ENCODE measurements around the gene SEMA3F. TPM values are rescaled to one million over a fixed set of nuclear protein-coding genes. Genes with fewer than 3 reads are reported as not detected.
A peak's percentile ranks its signal among the peaks of the same experiment; 100 is the strongest.
"Not testable (repeated sequence)": the region's sequence is repeated elsewhere in the genome, so short reads cannot be mapped to it uniquely, and the experiment has no call there.

SEMA3F gene
- total and polyA plus RNA-seq, 2 experiments from 2014 or later, result 21.8 to 27.6 TPM

DNA sequence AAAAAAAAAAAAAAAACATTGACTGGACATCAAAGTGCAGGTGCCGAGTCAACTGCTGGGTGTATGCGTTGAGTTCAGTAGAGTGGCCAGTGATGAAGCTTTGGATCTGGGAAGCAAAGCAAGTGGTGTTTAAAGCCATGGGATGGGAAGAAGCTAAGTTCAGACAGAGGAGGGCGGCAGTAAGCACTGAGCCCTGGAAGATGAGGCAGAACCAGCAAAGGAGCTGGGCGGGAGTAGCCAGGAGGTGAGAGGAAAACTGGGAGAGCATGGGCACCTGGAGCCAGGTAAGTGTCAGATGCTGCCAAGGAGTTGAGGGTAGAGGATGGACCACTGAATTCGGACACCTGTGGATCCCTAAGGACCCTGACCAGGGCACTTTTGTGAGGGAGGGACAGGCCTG lies 69.5 kb downstream of the SEMA3F start:
- TF ChIP-seq CTCF (IDR thresholded peaks at IDR 0.05; ENCODE audit: low read depth, low read length), result no peak
- H3K9me3 ChIP-seq (ENCODE audit: low read depth), result no peaks in the 10 kb centered on the region
- no peak for DNase-seq (ENCODE audit: low read depth in 1 of 2, low spot score in 1 of 2)
- H3K4me3 ChIP-seq, result no peak overlapping the region
- no peak overlapping the region for H3K27ac ChIP-seq
- no peaks in the 10 kb centered on the region for H3K36me3 ChIP-seq
- peaks cover 10% of the 10 kb centered on the region for H3K4me1 ChIP-seq (ENCODE audit: low read depth)
- H3K27me3 ChIP-seq, result no peaks in the 10 kb centered on the region

- Histone ChIP-seq H3K27me3 (no peaks in the 10 kb centered on the region), H3K9me3 (ENCODE audit: low read depth) (no peaks in the 10 kb centered on the region), H3K4me1 (ENCODE audit: low read depth) (peaks cover 10% of the 10 kb centered on the region), H3K36me3 (no peaks in the 10 kb centered on the region), H3K27ac (no peak overlapping the region), H3K4me3 (peak overlapping the region; percentile 49)
- no peak for TF ChIP-seq CTCF (IDR thresholded peaks at IDR 0.05; ENCODE audit: low read depth, low read length)
- DNase-seq (ENCODE audit: low read depth in 1 of 2, low spot score in 1 of 2), result peak; percentile 43 to 49
Observed at GRCh38 chr3:50226888-50227389, 71.8 kb downstream of the SEMA3F start.

GRCh38 chr3:50227390-50228183 lies 72.5 kb downstream of the SEMA3F start:
- Histone ChIP-seq H3K4me1 (ENCODE audit: low read depth) (peaks cover 10% of the 10 kb centered on the region), H3K36me3 (no peaks in the 10 kb centered on the region), H3K9me3 (ENCODE audit: low read depth) (no peaks in the 10 kb centered on the region), H3K27me3 (no peaks in the 10 kb centered on the region), H3K4me3 (peak overlapping the region; percentile 49), H3K27ac (peak overlapping the region; percentile 74)
- TF ChIP-seq CTCF (IDR thresholded peaks at IDR 0.05; ENCODE audit: low read depth, low read length), result peak; percentile 63
- DNase-seq (ENCODE audit: low read depth in 1 of 2, low spot score in 1 of 2), result peak; percentile 92 to 95

DNA sequence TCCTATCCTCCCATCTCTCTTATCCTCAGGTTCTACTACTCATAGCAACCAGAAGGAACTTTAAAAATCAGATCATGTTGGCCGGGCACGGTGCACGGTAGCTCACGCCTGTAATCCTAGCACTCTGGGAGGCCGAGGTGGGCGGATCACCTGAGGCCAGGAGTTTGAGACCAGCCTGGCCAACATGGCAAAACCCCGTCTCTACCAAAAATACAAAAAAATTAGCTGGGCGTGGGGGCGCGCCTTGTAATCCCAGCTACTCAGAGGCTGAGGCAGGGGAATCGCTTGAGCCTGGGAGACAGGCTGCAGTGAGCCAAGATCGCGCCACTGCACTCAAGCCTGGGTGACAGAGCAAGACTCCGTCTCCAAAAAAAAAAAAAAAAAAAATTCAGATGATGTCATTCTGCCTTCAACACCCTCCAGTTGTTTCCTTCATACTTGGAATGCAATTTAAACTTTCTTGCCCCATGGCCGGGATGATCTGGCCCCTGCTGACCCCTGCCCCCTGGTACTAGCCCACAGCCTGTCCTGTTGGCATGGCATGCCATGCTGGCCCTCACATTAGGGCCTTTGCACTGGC lies 73.2 kb downstream of the SEMA3F start:
- Histone ChIP-seq H3K4me1 (ENCODE audit: low read depth) (peaks cover 17% of the 10 kb centered on the region), H3K27ac (peak overlapping the region; percentile 74), H3K4me3 (peak overlapping the region; percentile 49)
- not testable (repeated sequence) for H3K9me3 ChIP-seq (ENCODE audit: low read depth); H3K36me3 ChIP-seq; DNase-seq (ENCODE audit: low read depth in 1 of 2, low spot score in 1 of 2); H3K27me3 ChIP-seq

DNA sequence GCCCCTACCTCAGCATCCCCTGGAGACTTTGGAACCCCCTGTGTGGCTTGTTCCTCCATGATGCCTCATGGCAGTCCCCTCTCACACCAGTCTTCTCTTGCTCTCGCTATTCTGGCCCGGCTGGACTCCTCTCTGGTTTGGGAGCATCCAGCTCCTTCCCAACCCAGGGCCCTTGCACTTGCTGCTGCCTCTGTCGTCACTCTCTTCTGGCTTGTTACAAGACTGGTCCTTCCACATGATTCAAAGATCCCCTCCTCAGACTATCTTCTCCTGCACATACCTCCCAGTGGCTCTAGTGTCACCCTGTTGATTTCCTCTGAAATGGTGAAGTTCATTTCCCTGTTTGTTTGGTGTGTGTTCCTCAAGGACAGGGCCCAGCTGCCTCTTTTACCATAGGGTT lies 74.4 kb downstream of the SEMA3F start:
- no peak overlapping the region for H3K27ac ChIP-seq
- no peak for TF ChIP-seq CTCF (IDR thresholded peaks at IDR 0.05; ENCODE audit: low read depth, low read length)

More for the DNA sequence above, 74.4 kb downstream of the SEMA3F start:
- H3K36me3 ChIP-seq, result no peaks in the 10 kb centered on the region
- no peak for DNase-seq (ENCODE audit: low read depth in 1 of 2, low spot score in 1 of 2)
- H3K27me3 ChIP-seq, result no peaks in the 10 kb centered on the region
- H3K9me3 ChIP-seq (ENCODE audit: low read depth), result no peaks in the 10 kb centered on the region
- H3K4me3 ChIP-seq, result no peak overlapping the region
- H3K4me1 ChIP-seq (ENCODE audit: low read depth), result peaks cover 21% of the 10 kb centered on the region
